GM23338 (cell line): ENCODE measurements around the gene C22orf15.

Source experiments
- CREB1 ChIP-seq: fragments of 250-450 bp; sonication (Bioruptor Pico); IDR thresholded peaks from 2 replicates; pipeline ENCODE4 v1.5.0; 2020; ENCODE audit warnings: low read depth, mild to moderate bottlenecking, moderate library complexity
- EZH2 ChIP-seq: fragments of 200-600 bp; sonication (generic); IDR thresholded peaks from one replicate; pipeline ENCODE4 v1.8.0; 2017; ENCODE audit warnings: antibody characterized with exemption, mild to moderate bottlenecking, low read depth; ENCODE audit not compliant: unreplicated experiment
- EZH2phosphoT487 ChIP-seq: fragments of 200-600 bp; sonication (generic); IDR thresholded peaks from one replicate; pipeline ENCODE4 v1.8.1; 2018; ENCODE audit warnings: antibody characterized with exemption; ENCODE audit not compliant: unreplicated experiment
- JUNB ChIP-seq: IDR thresholded peaks from one replicate; pipeline ENCODE4 v1.6.1; 2016; ENCODE audit warnings: antibody characterized with exemption; ENCODE audit not compliant: unreplicated experiment
- NANOG ChIP-seq: IDR thresholded peaks from 2 replicates; pipeline ENCODE4 v1.6.1; 2016; ENCODE audit warnings: antibody characterized with exemption, borderline replicate concordance
- POLR2AphosphoS5 ChIP-seq: IDR thresholded peaks from 2 replicates; pipeline ENCODE4 v1.6.1; 2016; ENCODE audit warnings: antibody characterized with exemption, low read depth
- STAT1 ChIP-seq: IDR thresholded peaks from one replicate; pipeline ENCODE4 v1.6.1; 2016; ENCODE audit warnings: antibody characterized with exemption; ENCODE audit not compliant: unreplicated experiment
- TF ChIP-seq, protein P1 (sequence below), 2 experiments: fragments of 200-600 bp in 1 of 2; sonication (generic) in 1 of 2; conservative IDR thresholded peaks; 2 replicates each; pipeline versions ENCODE4 v1.5.1 to v1.6.1; 2016 to 2017; ENCODE audit warnings: antibody characterized with exemption in 2 of 2, low read depth in 2 of 2, mild to moderate bottlenecking in 2 of 2, moderate library complexity in 1 of 2
- TF ChIP-seq, protein P2 (sequence below): IDR thresholded peaks from one replicate; pipeline ENCODE4 v1.6.1; 2018; ENCODE audit warnings: antibody characterized with exemption; ENCODE audit not compliant: unreplicated experiment
- TF ChIP-seq, protein P3 (sequence below): IDR thresholded peaks from 2 replicates; pipeline ENCODE4 v1.6.1; 2016; ENCODE audit warnings: antibody characterized with exemption

- TF ChIP-seq, protein P1, sequence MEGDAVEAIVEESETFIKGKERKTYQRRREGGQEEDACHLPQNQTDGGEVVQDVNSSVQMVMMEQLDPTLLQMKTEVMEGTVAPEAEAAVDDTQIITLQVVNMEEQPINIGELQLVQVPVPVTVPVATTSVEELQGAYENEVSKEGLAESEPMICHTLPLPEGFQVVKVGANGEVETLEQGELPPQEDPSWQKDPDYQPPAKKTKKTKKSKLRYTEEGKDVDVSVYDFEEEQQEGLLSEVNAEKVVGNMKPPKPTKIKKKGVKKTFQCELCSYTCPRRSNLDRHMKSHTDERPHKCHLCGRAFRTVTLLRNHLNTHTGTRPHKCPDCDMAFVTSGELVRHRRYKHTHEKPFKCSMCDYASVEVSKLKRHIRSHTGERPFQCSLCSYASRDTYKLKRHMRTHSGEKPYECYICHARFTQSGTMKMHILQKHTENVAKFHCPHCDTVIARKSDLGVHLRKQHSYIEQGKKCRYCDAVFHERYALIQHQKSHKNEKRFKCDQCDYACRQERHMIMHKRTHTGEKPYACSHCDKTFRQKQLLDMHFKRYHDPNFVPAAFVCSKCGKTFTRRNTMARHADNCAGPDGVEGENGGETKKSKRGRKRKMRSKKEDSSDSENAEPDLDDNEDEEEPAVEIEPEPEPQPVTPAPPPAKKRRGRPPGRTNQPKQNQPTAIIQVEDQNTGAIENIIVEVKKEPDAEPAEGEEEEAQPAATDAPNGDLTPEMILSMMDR (conservative IDR thresholded peaks at IDR 0.05; ENCODE audit: low read depth in 2 of 2) = no peak
- no peak for TF ChIP-seq EZH2
- no peak for TF ChIP-seq CREB1 (CRISPR knock-in tag)
- no peak for TF ChIP-seq EZH2phosphoT487
- TF ChIP-seq POLR2AphosphoS5 = no peak
- TF ChIP-seq JUNB = no peak
- TF ChIP-seq, protein P2, sequence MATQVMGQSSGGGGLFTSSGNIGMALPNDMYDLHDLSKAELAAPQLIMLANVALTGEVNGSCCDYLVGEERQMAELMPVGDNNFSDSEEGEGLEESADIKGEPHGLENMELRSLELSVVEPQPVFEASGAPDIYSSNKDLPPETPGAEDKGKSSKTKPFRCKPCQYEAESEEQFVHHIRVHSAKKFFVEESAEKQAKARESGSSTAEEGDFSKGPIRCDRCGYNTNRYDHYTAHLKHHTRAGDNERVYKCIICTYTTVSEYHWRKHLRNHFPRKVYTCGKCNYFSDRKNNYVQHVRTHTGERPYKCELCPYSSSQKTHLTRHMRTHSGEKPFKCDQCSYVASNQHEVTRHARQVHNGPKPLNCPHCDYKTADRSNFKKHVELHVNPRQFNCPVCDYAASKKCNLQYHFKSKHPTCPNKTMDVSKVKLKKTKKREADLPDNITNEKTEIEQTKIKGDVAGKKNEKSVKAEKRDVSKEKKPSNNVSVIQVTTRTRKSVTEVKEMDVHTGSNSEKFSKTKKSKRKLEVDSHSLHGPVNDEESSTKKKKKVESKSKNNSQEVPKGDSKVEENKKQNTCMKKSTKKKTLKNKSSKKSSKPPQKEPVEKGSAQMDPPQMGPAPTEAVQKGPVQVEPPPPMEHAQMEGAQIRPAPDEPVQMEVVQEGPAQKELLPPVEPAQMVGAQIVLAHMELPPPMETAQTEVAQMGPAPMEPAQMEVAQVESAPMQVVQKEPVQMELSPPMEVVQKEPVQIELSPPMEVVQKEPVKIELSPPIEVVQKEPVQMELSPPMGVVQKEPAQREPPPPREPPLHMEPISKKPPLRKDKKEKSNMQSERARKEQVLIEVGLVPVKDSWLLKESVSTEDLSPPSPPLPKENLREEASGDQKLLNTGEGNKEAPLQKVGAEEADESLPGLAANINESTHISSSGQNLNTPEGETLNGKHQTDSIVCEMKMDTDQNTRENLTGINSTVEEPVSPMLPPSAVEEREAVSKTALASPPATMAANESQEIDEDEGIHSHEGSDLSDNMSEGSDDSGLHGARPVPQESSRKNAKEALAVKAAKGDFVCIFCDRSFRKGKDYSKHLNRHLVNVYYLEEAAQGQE = no peak
- TF ChIP-seq STAT1 = no peak
- TF ChIP-seq, protein P3, sequence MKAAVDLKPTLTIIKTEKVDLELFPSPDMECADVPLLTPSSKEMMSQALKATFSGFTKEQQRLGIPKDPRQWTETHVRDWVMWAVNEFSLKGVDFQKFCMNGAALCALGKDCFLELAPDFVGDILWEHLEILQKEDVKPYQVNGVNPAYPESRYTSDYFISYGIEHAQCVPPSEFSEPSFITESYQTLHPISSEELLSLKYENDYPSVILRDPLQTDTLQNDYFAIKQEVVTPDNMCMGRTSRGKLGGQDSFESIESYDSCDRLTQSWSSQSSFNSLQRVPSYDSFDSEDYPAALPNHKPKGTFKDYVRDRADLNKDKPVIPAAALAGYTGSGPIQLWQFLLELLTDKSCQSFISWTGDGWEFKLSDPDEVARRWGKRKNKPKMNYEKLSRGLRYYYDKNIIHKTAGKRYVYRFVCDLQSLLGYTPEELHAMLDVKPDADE = no peak
- TF ChIP-seq NANOG = no peak
Measured at GRCh38 chr22:23759566-23759965, 3.2 kb upstream of the C22orf15 start.
